H9 (cell line): Measurements from ENCODE around the gene ALDH1A3. TPM values are rescaled to one million over a fixed set of nuclear protein-coding genes. Genes with fewer than 3 reads are reported as not detected.

ENCODE experiments used
- DNase-seq: peaks from one replicate; pipeline ENCODE4 v3.0.0-alpha.2; 2017
- H2AFZ ChIP-seq: one replicate; pipeline ENCODE4 v1.6.1; 2013; ENCODE audit warnings: mild to moderate bottlenecking, low read length, control low read depth, moderate library complexity
- H2AK5ac ChIP-seq: 2 replicates; pipeline ENCODE4 v1.6.1; 2013; ENCODE audit warnings: low read length, control low read depth, mixed read lengths; ENCODE audit not compliant: insufficient read length
- H2BK120ac ChIP-seq: one replicate; pipeline ENCODE4 v1.6.1; 2013; ENCODE audit warnings: low read depth, mild to moderate bottlenecking, low read length, control low read depth, inconsistent platforms; ENCODE audit not compliant: poor library complexity, severe bottlenecking
- H2BK12ac ChIP-seq: 2 replicates; pipeline ENCODE4 v1.6.1; 2013; ENCODE audit warnings: low read length, control low read depth, mixed read lengths, low read depth; ENCODE audit not compliant: insufficient read length
- H2BK15ac ChIP-seq: 2 replicates; pipeline ENCODE4 v1.6.1; 2013; ENCODE audit warnings: low read depth, low read length, control low read depth
- H2BK20ac ChIP-seq: one replicate; pipeline ENCODE4 v1.6.1; 2013; ENCODE audit warnings: low read depth, mild to moderate bottlenecking, low read length, control low read depth, inconsistent platforms; ENCODE audit not compliant: poor library complexity, severe bottlenecking
- H2BK5ac ChIP-seq: 2 replicates; pipeline ENCODE4 v1.6.1; 2013; ENCODE audit warnings: low read length, control low read depth, mixed read lengths; ENCODE audit not compliant: insufficient read length
- H3K14ac ChIP-seq: 2 replicates; pipeline ENCODE4 v1.6.1; 2013; ENCODE audit warnings: low read length, control low read depth; ENCODE audit not compliant: insufficient read depth
- H3K18ac ChIP-seq: 2 replicates; pipeline ENCODE4 v1.6.1; 2013; ENCODE audit warnings: low read depth, mild to moderate bottlenecking, mixed read lengths, low read length, control low read depth; ENCODE audit not compliant: insufficient read length
- H3K23ac ChIP-seq: 2 replicates; pipeline ENCODE4 v1.6.1; 2013; ENCODE audit warnings: low read length, control low read depth, mixed read lengths, low read depth; ENCODE audit not compliant: insufficient read length
- H3K23me2 ChIP-seq: 2 replicates; pipeline ENCODE4 v1.6.1; 2013; ENCODE audit warnings: low read depth, mild to moderate bottlenecking, mixed read lengths, low read length, control low read depth; ENCODE audit not compliant: insufficient read length, poor library complexity, severe bottlenecking
- H3K27ac ChIP-seq: 2 replicates; pipeline ENCODE4 v1.5.1; 2013; ENCODE audit warnings: low read length, control low read depth, mixed read lengths, low read depth; ENCODE audit not compliant: insufficient read length
- H3K27me3 ChIP-seq: 2 replicates; pipeline ENCODE4 v1.6.1; 2013; ENCODE audit warnings: low read length, control low read depth, inconsistent platforms; ENCODE audit not compliant: insufficient read depth
- H3K4ac ChIP-seq: 2 replicates; pipeline ENCODE4 v1.6.1; 2013; ENCODE audit warnings: low read depth, mild to moderate bottlenecking, control low read depth, inconsistent platforms, low read length, moderate library complexity
- H3K4me1 ChIP-seq: 2 replicates; pipeline ENCODE4 v1.6.1; 2013; ENCODE audit warnings: low read length, control low read depth, inconsistent platforms; ENCODE audit not compliant: insufficient read depth
- H3K4me2 ChIP-seq: 2 replicates; pipeline ENCODE4 v1.6.1; 2013; ENCODE audit warnings: low read length, control low read depth, mixed read lengths; ENCODE audit not compliant: insufficient read length, insufficient read depth
- H3K56ac ChIP-seq: 2 replicates; pipeline ENCODE4 v1.6.1; 2013; ENCODE audit warnings: low read depth, mild to moderate bottlenecking, mixed read lengths, low read length, control low read depth; ENCODE audit not compliant: insufficient read length
- H3K79me1 ChIP-seq: 2 replicates; pipeline ENCODE4 v1.6.1; 2013; ENCODE audit warnings: low read depth, mild to moderate bottlenecking, moderate library complexity, low read length, control low read depth, inconsistent platforms; ENCODE audit not compliant: insufficient read depth, poor library complexity, severe bottlenecking
- H3K79me2 ChIP-seq: 2 replicates; pipeline ENCODE4 v1.6.1; 2013; ENCODE audit warnings: low read length, control low read depth, inconsistent platforms; ENCODE audit not compliant: insufficient read depth
- H3K9ac ChIP-seq: 2 replicates; pipeline ENCODE4 v1.6.1; 2013; ENCODE audit warnings: low read length, control low read depth, mixed read lengths; ENCODE audit not compliant: insufficient read length; ENCODE audit errors: extremely low read depth
- H3K9me3 ChIP-seq: one replicate; pipeline ENCODE4 v1.6.1; 2013; ENCODE audit warnings: low read depth, low read length, inconsistent platforms; ENCODE audit not compliant: control insufficient read depth
- H3T11ph ChIP-seq: one replicate; pipeline ENCODE4 v1.6.1; 2013; ENCODE audit warnings: mild to moderate bottlenecking, low read length, control low read depth, inconsistent platforms
- H4K20me1 ChIP-seq: one replicate; pipeline ENCODE4 v1.6.1; 2013; ENCODE audit not compliant: control insufficient read depth, insufficient read length, insufficient read depth
- H4K5ac ChIP-seq: 2 replicates; pipeline ENCODE4 v1.6.1; 2013; ENCODE audit warnings: low read depth, mild to moderate bottlenecking, mixed read lengths, low read length, control low read depth; ENCODE audit not compliant: insufficient read length
- H4K8ac ChIP-seq: replicated peaks from 2 replicates; pipeline ENCODE4 v1.6.1; 2013; ENCODE audit warnings: low read length, control low read depth, mixed read lengths, low read depth; ENCODE audit not compliant: insufficient read length
- H4K91ac ChIP-seq: 2 replicates; pipeline ENCODE4 v1.6.1; 2013; ENCODE audit warnings: low read depth, mild to moderate bottlenecking, moderate library complexity, mixed read lengths, low read length, control low read depth; ENCODE audit not compliant: insufficient read length
- H3K27ac Mint-ChIP-seq, 3 experiments: 2 replicates in 2 of 3; 3 replicates in 1 of 3; pipeline ENCODE4 v1.8.0; 2020 to 2021; ENCODE audit warnings: mixed read lengths in 3 of 3, mild to moderate bottlenecking in 1 of 3, moderate library complexity in 1 of 3
- H3K27me3 Mint-ChIP-seq: 2 replicates; pipeline ENCODE4 v1.8.0; 2021; ENCODE audit warnings: low read depth, mild to moderate bottlenecking, moderate library complexity, mixed read lengths
- H3K36me3 Mint-ChIP-seq, 3 experiments: 2 replicates in 2 of 3; 3 replicates in 1 of 3; pipeline ENCODE4 v1.8.0; 2020 to 2021; ENCODE audit warnings: low read depth in 3 of 3, mixed read lengths in 3 of 3; ENCODE audit not compliant: insufficient read depth in 1 of 3
- H3K4me1 Mint-ChIP-seq, 2 experiments: 2 replicates each; pipeline ENCODE4 v1.8.0; 2020; ENCODE audit warnings: mixed read lengths in 2 of 2
- H3K4me3 Mint-ChIP-seq, 2 experiments: 2 replicates in 1 of 2; 3 replicates in 1 of 2; pipeline ENCODE4 v1.8.0; 2020 to 2021; ENCODE audit warnings: mild to moderate bottlenecking in 2 of 2, mixed read lengths in 2 of 2, moderate library complexity in 1 of 2
- H3K9me3 Mint-ChIP-seq, 2 experiments: 2 replicates in 1 of 2; 3 replicates in 1 of 2; pipeline ENCODE4 v1.8.0; 2020; ENCODE audit warnings: mild to moderate bottlenecking in 2 of 2, mixed read lengths in 2 of 2, moderate library complexity in 1 of 2
- CTCF ChIP-seq: fragments of 200-600 bp; sonication (generic); conservative IDR thresholded peaks from 3 replicates; pipeline ENCODE4 v1.8.0; 2021; ENCODE audit warnings: antibody characterized with exemption, mild to moderate bottlenecking
- WGBS: extraction: QIAGEN DNeasy Blood & Tissue Kit; methylation state at CpG from one replicate; pipeline ENCODE4 v1.1.7; 2013; ENCODE audit warnings: missing lambda C conversion rate, low lambda C conversion rate, mixed read lengths; ENCODE audit not compliant: insufficient read length; ENCODE audit errors: extremely low coverage; 5-methylcytosine and 5-hydroxymethylcytosine counted together
- total RNA-seq: library from RNA; stranded (reverse); gene quantifications from 2 replicates; pipeline ENCODE4 v1.2.1, GENCODE V29; 2021

ALDH1A3 gene
- total RNA-seq, 1 experiment from 2014 or later, result 9.2 TPM

- Histone ChIP-seq H3K79me2 (no peaks in the 10 kb centered on the region), H2BK5ac (no peak overlapping the region), H2AFZ (no peak overlapping the region), H3K14ac (no peak overlapping the region), H4K5ac (no peak overlapping the region), H3K23ac (no peak overlapping the region), H3K4me2 (peak overlapping the region; percentile 60), H3T11ph (no peak overlapping the region), H3K27ac (no peak overlapping the region), H2BK12ac (no peak overlapping the region), H3K27me3 (peaks cover 26% of the 10 kb centered on the region), H2AK5ac (no peak overlapping the region), H3K23me2 (peaks cover 7% of the 10 kb centered on the region), H3K4me1 (no peaks in the 10 kb centered on the region), H3K9ac (no peak overlapping the region), H4K8ac (no peak overlapping the region), H3K4ac (no peak overlapping the region), H3K18ac (no peak overlapping the region), H3K9me3 (no peaks in the 10 kb centered on the region), H2BK20ac (no peak overlapping the region), H2BK15ac (no peak overlapping the region), H4K91ac (no peak overlapping the region), H2BK120ac (no peak overlapping the region), H3K56ac (no peak overlapping the region), H3K79me1 (no peaks in the 10 kb centered on the region), H4K20me1 (no peaks in the 10 kb centered on the region)
- Mint-ChIP-seq H3K36me3 (no peaks in the 10 kb centered on the region; a peak in 2 of 7 replicates), H3K4me1 (peaks cover 29 to 30% of the 10 kb centered on the region in 2 experiments), H3K9me3 (peaks cover 0 to 2% of the 10 kb centered on the region in 2 experiments; a peak in 2 of 5 replicates), H3K27ac (no peak overlapping the region; a peak in 1 of 7 replicates), H3K27me3 (peaks cover 68% of the 10 kb centered on the region), H3K4me3 (peak overlapping the region; percentile 77 to 86)
- WGBS, result no CpG with 5 or more reads among the region's 10 CpGs
- no peak for DNase-seq
- no peak for TF ChIP-seq CTCF
Measured at GRCh38 chr15:100880897-100881242, 1.2 kb downstream of the ALDH1A3 start.
